ENCODE results near the gene ZC3H12C.

GRCh38 chr11:110134110-110134509, 40.9 kb downstream of the ZC3H12C start:
- TF ChIP-seq CTCF (IDR thresholded peaks at IDR 0.05) = no peak
- TF ChIP-seq POLR2A (IDR thresholded peaks at IDR 0.05) = no peak

Data from Peyer's patch (tissue), 4 donors.